Neural crest cell (in vitro differentiated cells): ENCODE data around the gene RTKN. TPM values are rescaled to one million over a fixed set of nuclear protein-coding genes. Genes with fewer than 3 reads are reported as not detected.
A peak's percentile ranks its signal among the peaks of the same experiment; 100 is the strongest.

Experiments
- DNase-seq: peaks from one replicate; pipeline ENCODE4 v3.0.0; 2021; ENCODE audit warnings: low read depth, mixed read lengths, low spot score
- H3K27ac Mint-ChIP-seq: one replicate; pipeline ENCODE4 v1.8.0; 2021; ENCODE audit warnings: mild to moderate bottlenecking, mixed read lengths; ENCODE audit not compliant: unreplicated experiment
- H3K27me3 Mint-ChIP-seq: 2 replicates; pipeline ENCODE4 v1.8.0; 2021; ENCODE audit warnings: low read depth, mild to moderate bottlenecking, mixed read lengths
- H3K36me3 Mint-ChIP-seq: 2 replicates; pipeline ENCODE4 v1.8.0; 2021; ENCODE audit warnings: low read depth, mild to moderate bottlenecking, mixed read lengths
- H3K4me1 Mint-ChIP-seq: 2 replicates; pipeline ENCODE4 v1.8.0; 2021; ENCODE audit warnings: mixed read lengths
- H3K4me3 Mint-ChIP-seq: one replicate; pipeline ENCODE4 v1.8.0; 2021; ENCODE audit warnings: mild to moderate bottlenecking, mixed read lengths
- H3K9me3 Mint-ChIP-seq: 2 replicates; pipeline ENCODE4 v1.8.0; 2021; ENCODE audit warnings: mixed read lengths
- CTCF ChIP-seq: fragments of 200-600 bp; sonication (generic); conservative IDR thresholded peaks from 2 replicates; pipeline ENCODE4 v1.5.0; 2021; ENCODE audit warnings: antibody characterized with exemption, mild to moderate bottlenecking
- total RNA-seq: library from RNA; stranded (reverse); gene quantifications from 2 replicates; pipeline ENCODE4 v1.2.1, GENCODE V29; 2021

The RTKN gene
- total RNA-seq, 1 donor from 2014 or later = 62.0 TPM

GRCh38 chr2:74396149-74396548, 45.6 kb downstream of the RTKN start:
- H3K36me3 Mint-ChIP-seq = no peaks in the 10 kb centered on the region
- no peak for TF ChIP-seq CTCF
- H3K27ac Mint-ChIP-seq = no peak overlapping the region
- no peaks in the 10 kb centered on the region for H3K9me3 Mint-ChIP-seq
- H3K27me3 Mint-ChIP-seq = peaks cover 6% of the 10 kb centered on the region
- no peak overlapping the region for H3K4me3 Mint-ChIP-seq
- H3K4me1 Mint-ChIP-seq = no peaks in the 10 kb centered on the region
- no peak for DNase-seq

DNA sequence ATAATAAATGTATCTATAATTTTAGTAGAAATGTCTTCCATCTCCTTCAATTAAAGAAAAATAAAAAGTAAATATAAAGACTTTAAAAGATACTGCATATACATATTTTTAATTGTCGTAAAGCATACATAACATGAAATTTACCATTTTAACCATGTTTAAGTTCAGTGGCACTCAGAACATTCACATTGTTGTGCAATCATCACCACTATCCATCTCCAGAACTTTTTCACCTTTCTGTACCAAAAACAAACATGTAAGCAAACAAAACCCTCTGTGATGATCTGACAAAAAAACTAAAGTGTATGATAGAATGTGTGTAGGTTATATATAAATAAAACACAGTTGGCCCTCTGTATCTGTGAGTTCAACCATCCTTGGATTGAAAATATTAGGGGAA, 48.2 kb downstream of the RTKN start:
- TF ChIP-seq CTCF = no peak
- Mint-ChIP-seq H3K4me3 (peak overlapping the region; percentile 36), H3K4me1 (no peaks in the 10 kb centered on the region), H3K36me3 (no peaks in the 10 kb centered on the region), H3K27ac (no peak overlapping the region), H3K27me3 (peaks cover 6% of the 10 kb centered on the region), H3K9me3 (no peaks in the 10 kb centered on the region)
- no peak for DNase-seq

- peak overlapping the region; percentile 98 for H3K4me3 Mint-ChIP-seq
- H3K27ac Mint-ChIP-seq = no peak overlapping the region
- no peaks in the 10 kb centered on the region for H3K9me3 Mint-ChIP-seq
- H3K4me1 Mint-ChIP-seq = no peaks in the 10 kb centered on the region
- no peak for DNase-seq
- no peak for TF ChIP-seq CTCF
- H3K36me3 Mint-ChIP-seq = no peaks in the 10 kb centered on the region
- H3K27me3 Mint-ChIP-seq = peaks cover 6% of the 10 kb centered on the region
Observed at GRCh38 chr2:74392449-74392743, 49.3 kb downstream of the RTKN start.

DNA sequence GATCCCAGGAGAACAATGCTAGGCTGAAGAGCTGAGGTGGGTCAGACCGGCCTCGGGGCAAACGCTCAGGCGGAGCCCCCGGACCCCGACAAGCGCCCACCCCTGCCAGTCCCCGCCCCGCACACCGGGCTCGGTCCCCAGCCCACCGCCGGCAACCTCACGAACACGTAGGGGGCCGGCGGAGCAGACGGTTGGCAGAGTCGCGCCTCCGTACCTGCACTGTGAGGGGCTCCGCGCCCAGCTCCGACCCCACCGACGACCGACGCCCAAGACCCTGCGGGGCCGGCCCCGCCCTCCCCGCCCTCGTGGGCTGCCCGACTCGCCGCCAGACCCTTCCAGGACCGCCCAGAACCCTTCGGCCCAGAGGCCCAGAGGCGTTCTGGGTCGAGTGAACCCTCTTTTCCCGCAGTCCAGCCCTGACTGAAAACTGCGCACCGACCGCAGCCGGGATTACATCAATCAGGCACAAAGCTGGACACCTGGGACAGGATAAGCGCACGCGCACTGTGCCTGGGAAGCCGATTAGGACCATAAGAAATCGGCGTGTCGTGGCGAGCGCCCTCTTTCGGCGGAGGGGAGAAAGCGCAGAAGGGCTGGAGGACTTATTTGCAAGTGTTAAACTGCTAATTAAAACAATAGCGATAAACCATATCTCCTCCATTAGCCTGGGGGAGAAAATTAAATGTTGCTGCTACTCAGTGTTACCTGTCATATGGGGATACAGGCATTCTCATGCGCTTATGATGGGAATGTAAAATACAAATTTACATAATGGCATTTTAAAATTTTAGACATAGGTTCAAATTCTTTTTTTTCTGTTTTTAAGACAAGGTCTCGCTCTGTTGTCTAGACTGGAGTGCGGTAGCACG, 49.9 kb downstream of the RTKN start:
- Mint-ChIP-seq H3K4me1 (no peaks in the 10 kb centered on the region), H3K9me3 (no peaks in the 10 kb centered on the region), H3K27me3 (peaks cover 6% of the 10 kb centered on the region), H3K36me3 (no peaks in the 10 kb centered on the region), H3K4me3 (peak overlapping the region; percentile 98), H3K27ac (peak overlapping the region; percentile 100)
- peak; percentile 99 for DNase-seq
- peak; percentile 98 for TF ChIP-seq CTCF

- peaks cover 6% of the 10 kb centered on the region for H3K27me3 Mint-ChIP-seq
- TF ChIP-seq CTCF = no peak
Observed at GRCh38 chr2:74391209-74391579, 50.5 kb downstream of the RTKN start.

More at GRCh38 chr2:74391209-74391579, 50.5 kb downstream of the RTKN start:
- Mint-ChIP-seq H3K4me3 (peak overlapping the region; percentile 98), H3K27ac (peak overlapping the region; percentile 96), H3K36me3 (no peaks in the 10 kb centered on the region), H3K4me1 (no peaks in the 10 kb centered on the region), H3K9me3 (no peaks in the 10 kb centered on the region)
- no peak for DNase-seq
